ENCODE data around the gene IL12B. TPM values are rescaled to one million over a fixed set of nuclear protein-coding genes. Genes with fewer than 3 reads are reported as not detected.
"Not testable (repeated sequence)": the region's sequence is repeated elsewhere in the genome, so short reads cannot be mapped to it uniquely, and the experiment has no call there.

The IL12B gene
- total and polyA plus RNA-seq, 12 donors = not detected

DNA sequence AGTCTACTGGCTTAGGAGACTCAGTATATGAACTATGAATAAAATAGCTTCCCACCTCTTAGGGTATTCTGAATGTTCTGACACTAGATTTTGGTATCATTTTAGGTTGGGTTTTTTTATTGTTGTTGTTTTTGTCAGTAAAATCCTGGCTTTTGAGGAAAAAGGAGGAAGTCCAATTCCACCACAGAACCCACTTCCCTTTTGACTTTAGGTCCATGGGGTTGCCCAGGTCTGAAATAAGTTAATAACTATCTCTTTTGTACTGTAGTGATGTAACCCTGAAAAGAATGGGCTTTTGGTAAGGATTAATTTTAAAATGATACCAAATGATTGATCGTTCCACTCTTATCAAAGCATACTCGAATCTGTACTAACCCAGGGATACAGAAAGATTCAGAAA is 29.1 kb upstream of the IL12B start:
- no peak for TF ChIP-seq POLR2A (IDR thresholded peaks at IDR 0.05)
- TF ChIP-seq, protein P1, sequence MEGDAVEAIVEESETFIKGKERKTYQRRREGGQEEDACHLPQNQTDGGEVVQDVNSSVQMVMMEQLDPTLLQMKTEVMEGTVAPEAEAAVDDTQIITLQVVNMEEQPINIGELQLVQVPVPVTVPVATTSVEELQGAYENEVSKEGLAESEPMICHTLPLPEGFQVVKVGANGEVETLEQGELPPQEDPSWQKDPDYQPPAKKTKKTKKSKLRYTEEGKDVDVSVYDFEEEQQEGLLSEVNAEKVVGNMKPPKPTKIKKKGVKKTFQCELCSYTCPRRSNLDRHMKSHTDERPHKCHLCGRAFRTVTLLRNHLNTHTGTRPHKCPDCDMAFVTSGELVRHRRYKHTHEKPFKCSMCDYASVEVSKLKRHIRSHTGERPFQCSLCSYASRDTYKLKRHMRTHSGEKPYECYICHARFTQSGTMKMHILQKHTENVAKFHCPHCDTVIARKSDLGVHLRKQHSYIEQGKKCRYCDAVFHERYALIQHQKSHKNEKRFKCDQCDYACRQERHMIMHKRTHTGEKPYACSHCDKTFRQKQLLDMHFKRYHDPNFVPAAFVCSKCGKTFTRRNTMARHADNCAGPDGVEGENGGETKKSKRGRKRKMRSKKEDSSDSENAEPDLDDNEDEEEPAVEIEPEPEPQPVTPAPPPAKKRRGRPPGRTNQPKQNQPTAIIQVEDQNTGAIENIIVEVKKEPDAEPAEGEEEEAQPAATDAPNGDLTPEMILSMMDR (IDR thresholded peaks at IDR 0.05) = no peak
- Histone ChIP-seq H3K4me3 (no peak overlapping the region), H3K36me3 (replicated peaks in 1 of 2) (no peaks in the 10 kb centered on the region), H3K27ac (no peak overlapping the region), H3K4me1 (replicated peaks in 1 of 2) (no peaks in the 10 kb centered on the region), H3K9me3 (replicated peaks in 1 of 3) (no peaks in the 10 kb centered on the region), H3K27me3 (no peaks in the 10 kb centered on the region)
- 71 to 75% (median 75%) methylated on average over 2 of the region's 2 CpGs for WGBS, 4 donors
- intact Hi-C loops (cut with DNase I) = no loop called here
- no peak for DNase-seq

DNA sequence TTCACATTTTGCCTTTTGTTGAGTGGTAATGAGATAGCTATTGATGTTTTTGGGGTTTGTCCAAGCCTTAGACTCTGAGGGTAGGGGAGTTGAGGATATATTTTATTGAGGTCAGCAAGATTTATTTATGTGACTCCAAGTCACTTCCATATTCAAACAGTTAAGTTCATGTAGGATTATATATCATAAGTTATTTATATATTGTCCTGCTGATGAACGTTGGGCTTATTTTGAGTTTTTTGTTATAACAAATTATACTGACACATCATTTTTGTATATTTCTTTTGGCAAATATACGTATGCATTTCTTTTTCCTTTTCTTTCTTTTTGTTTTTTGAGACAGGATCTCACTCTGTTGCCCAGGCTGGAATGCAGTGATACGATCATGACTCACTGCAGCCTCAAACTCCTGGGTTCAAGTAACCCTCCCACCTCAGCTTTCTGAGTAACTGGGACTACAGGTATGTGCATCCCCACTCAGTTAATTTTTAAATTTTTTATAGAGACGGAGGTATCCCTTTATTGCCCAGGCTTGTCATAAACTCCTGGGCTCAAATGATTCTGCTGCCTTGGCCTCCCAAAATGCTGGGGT is 23.5 kb upstream of the IL12B start:
- Histone ChIP-seq H3K4me1 (replicated peaks in 1 of 2) (no peaks in the 10 kb centered on the region), H3K9me3 (replicated peaks in 1 of 3) (peaks cover 0 to 6% (median 0%) of the 10 kb centered on the region in 3 donors), H3K27ac (no peak overlapping the region), H3K4me3 (no peak overlapping the region), H3K36me3 (replicated peaks in 1 of 2) (no peaks in the 10 kb centered on the region), H3K27me3 (no peaks in the 10 kb centered on the region)
- no peak for DNase-seq
- intact Hi-C loops (cut with DNase I) = no loop called here
- WGBS, 4 donors = 55 to 73% (median 67%) methylated on average over 4 of the region's 4 CpGs
- TF ChIP-seq, protein P1 (IDR thresholded peaks at IDR 0.05) = no peak
- no peak for TF ChIP-seq POLR2A (IDR thresholded peaks at IDR 0.05)

DNA sequence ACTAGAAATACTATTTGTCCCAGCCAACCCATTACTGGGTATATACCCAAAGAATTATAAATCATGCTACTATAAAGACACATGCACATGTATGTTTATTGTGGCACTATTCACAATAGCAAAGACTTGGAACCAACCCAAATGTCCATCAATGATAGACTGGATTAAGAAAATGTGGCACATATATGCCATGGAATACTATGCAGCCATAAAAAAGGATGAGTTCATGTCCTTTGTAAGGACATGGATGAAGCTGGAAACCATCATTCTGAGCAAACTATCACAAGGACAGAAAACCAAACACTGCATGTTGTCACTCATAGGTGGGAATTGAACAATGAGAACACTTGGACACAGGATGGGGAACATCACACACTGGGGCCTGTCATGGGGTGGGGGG is 20.4 kb upstream of the IL12B start:
- H3K4me3 ChIP-seq; intact Hi-C loops (cut with DNase I): not testable (repeated sequence)

DNA sequence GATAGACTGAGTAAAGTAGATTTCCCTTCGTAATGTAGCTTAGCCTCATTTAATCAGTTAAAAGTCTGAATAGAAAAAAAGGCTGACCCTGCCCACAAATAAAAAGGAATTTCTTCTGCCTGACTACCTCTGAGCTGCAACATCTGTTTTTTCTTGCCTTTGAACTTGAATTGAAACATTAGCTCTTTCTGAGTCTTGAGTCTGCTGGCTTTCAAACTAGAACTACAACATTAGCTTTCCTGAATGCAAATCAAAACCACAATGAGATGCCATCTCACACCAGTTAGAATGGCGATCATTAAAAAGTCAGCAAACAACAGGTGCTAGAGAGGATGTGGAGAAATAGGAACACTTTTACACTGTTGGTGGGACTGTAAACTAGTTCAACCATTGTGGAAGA is 19.9 kb upstream of the IL12B start:
- H3K4me3 ChIP-seq; DNase-seq; H3K27me3 ChIP-seq; H3K36me3 ChIP-seq (replicated peaks in 1 of 2); H3K27ac ChIP-seq; H3K4me1 ChIP-seq (replicated peaks in 1 of 2); H3K9me3 ChIP-seq (replicated peaks in 1 of 3); intact Hi-C loops (cut with DNase I): not testable (repeated sequence)
- 40 to 75% (median 58%) methylated on average over 2 of the region's 2 CpGs for WGBS, 4 donors

More for the DNA sequence above, 20.4 kb upstream of the IL12B start:
- not testable (repeated sequence) for H3K9me3 ChIP-seq (replicated peaks in 1 of 3); H3K27ac ChIP-seq; H3K4me1 ChIP-seq (replicated peaks in 1 of 2); H3K27me3 ChIP-seq; H3K36me3 ChIP-seq (replicated peaks in 1 of 2); DNase-seq

DNA sequence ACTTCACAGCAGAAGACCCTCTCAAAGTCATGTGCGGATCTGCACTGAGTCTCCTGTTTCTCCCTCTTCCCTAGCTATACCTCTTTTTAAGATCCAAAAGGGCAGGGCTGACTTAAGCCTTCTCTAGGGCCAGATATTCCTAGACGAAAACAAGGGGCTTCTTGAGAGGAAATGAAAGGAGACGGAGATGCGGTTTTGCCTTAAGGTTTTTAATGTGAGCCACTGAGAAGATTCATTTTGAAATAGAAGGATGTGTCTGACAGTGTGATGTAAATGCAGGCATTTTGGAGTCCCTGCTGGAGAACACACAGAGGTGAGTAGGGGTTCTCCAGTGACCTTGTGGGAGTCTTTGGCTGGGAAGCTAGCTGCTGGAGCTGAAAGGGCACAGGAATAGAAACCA is 15.6 kb upstream of the IL12B start:
- TF ChIP-seq, protein P1 (IDR thresholded peaks at IDR 0.05) = no peak
- TF ChIP-seq POLR2A (IDR thresholded peaks at IDR 0.05) = no peak
- H3K27ac ChIP-seq = no peak overlapping the region
- intact Hi-C loops (cut with DNase I) = no loop called here
- no peaks in the 10 kb centered on the region for H3K36me3 ChIP-seq (replicated peaks in 1 of 2)
- H3K27me3 ChIP-seq = no peaks in the 10 kb centered on the region
- 74 to 79% (median 78%) methylated on average over 4 of the region's 4 CpGs for WGBS, 4 donors
- H3K4me1 ChIP-seq (replicated peaks in 1 of 2) = peaks cover 0 to 10% of the 10 kb centered on the region in 2 donors
- no peak for DNase-seq
- peaks cover 0 to 6% (median 4%) of the 10 kb centered on the region in 3 donors for H3K9me3 ChIP-seq (replicated peaks in 1 of 3)
- no peak overlapping the region for H3K4me3 ChIP-seq

Measured in adrenal gland (tissue), 12 donors.